Esophagus muscularis mucosa (tissue), 4 donors: ENCODE measurements around the gene JPH3. TPM values are rescaled to one million over a fixed set of nuclear protein-coding genes. Genes with fewer than 3 reads are reported as not detected.

Source experiments
- DNase-seq: peaks from one replicate; pipeline ENCODE4 v3.0.0-alpha.2; 2017; ENCODE audit errors: extremely low spot score
- H3K27ac ChIP-seq, 4 donors: fragments of 200-600 bp; sonication (generic); replicated peaks in 1 of 4; 1 replicate in 3 of 4; 2 replicates in 1 of 4; pipeline ENCODE4 v1.5.1; 2016 to 2019; ENCODE audit warnings: mild to moderate bottlenecking in 1 of 4
- H3K27me3 ChIP-seq, 4 donors: fragments of 200-600 bp; sonication (generic); one replicate each; pipeline versions ENCODE4 v1.5.1 to v1.6.0; 2016 to 2019
- H3K36me3 ChIP-seq, 4 donors: fragments of 200-600 bp; sonication (generic); one replicate each; pipeline ENCODE4 v1.5.1; 2016 to 2019
- H3K4me1 ChIP-seq, 4 donors: fragments of 200-600 bp; sonication (generic); one replicate each; pipeline ENCODE4 v1.5.1; 2016 to 2019
- H3K4me3 ChIP-seq, 4 donors: fragments of 200-600 bp; sonication (generic); 1 replicate in 2 of 4; 2 replicates in 2 of 4; pipeline ENCODE4 v1.5.1; 2016 to 2019; ENCODE audit warnings: mild to moderate bottlenecking in 4 of 4, moderate library complexity in 1 of 4
- H3K9me3 ChIP-seq, 4 donors: fragments of 200-600 bp; sonication (generic); 1 replicate in 3 of 4; 2 replicates in 1 of 4; pipeline ENCODE4 v1.5.1; 2016 to 2019
- EP300 ChIP-seq: sonication (generic); formaldehyde crosslinking; IDR thresholded peaks from one replicate; pipeline ENCODE4 v1.6.1; 2017; ENCODE audit warnings: antibody characterized with exemption
- POLR2A ChIP-seq: fragments of 450-650 bp; IDR thresholded peaks from one replicate; pipeline ENCODE4 v1.6.1; 2017; ENCODE audit warnings: antibody characterized with exemption, moderate library complexity, mild to moderate bottlenecking, low read depth
- POLR2AphosphoS5 ChIP-seq, 2 donors: sonication (generic); formaldehyde crosslinking; IDR thresholded peaks; one replicate each; pipeline ENCODE4 v1.6.1; 2017; ENCODE audit warnings: antibody characterized with exemption in 2 of 2
- WGBS: methylation state at CpG from one replicate; pipeline ENCODE4 v1.1.5; 2018; 5-methylcytosine and 5-hydroxymethylcytosine counted together
- intact Hi-C: fragments of 100-400 bp; cut with DNase I; formaldehyde crosslinking; loops from one replicate; pipeline ENCODE4 v1.15.1; 2023
- total RNA-seq, 4 donors: library from RNA; depleted of rRNA; stranded (reverse); fragments of >200 nt; gene quantifications; one replicate each; pipeline versions ENCODE4 v1.1.0 to v1.2.1, GENCODE V29; 2016
- TF ChIP-seq, protein P1 (sequence below), 3 experiments: fragments of 200-600 bp in 2 of 3; fragments of 450-650 bp in 1 of 3; sonication (generic) in 2 of 3; IDR thresholded peaks; one replicate each; pipeline ENCODE4 v1.5.1; 2017 to 2019; ENCODE audit warnings: antibody characterized with exemption in 3 of 3, mild to moderate bottlenecking in 2 of 3, moderate library complexity in 1 of 3

JPH3 gene
- total RNA-seq, 4 donors from 2014 or later = 0.42 to 2.2 (median 0.54) TPM

GRCh38 chr16:87564524-87564778 lies 37.9 kb upstream of the JPH3 start:
- Histone ChIP-seq H3K4me3 (no peak overlapping the region), H3K4me1 (peaks cover 0 to 8% (median 0%) of the 10 kb centered on the region in 4 donors), H3K27ac (no peak overlapping the region), H3K36me3 (no peaks in the 10 kb centered on the region), H3K27me3 (peaks cover 0 to 6% (median 0%) of the 10 kb centered on the region in 4 donors), H3K9me3 (no peaks in the 10 kb centered on the region)
- no peak for DNase-seq
- 83% methylated on average over 6 of the region's 6 CpGs for WGBS
- TF ChIP-seq POLR2AphosphoS5 (IDR thresholded peaks at IDR 0.05) = no peak
- TF ChIP-seq EP300 = no peak
- TF ChIP-seq POLR2A = no peak
- TF ChIP-seq, protein P1, sequence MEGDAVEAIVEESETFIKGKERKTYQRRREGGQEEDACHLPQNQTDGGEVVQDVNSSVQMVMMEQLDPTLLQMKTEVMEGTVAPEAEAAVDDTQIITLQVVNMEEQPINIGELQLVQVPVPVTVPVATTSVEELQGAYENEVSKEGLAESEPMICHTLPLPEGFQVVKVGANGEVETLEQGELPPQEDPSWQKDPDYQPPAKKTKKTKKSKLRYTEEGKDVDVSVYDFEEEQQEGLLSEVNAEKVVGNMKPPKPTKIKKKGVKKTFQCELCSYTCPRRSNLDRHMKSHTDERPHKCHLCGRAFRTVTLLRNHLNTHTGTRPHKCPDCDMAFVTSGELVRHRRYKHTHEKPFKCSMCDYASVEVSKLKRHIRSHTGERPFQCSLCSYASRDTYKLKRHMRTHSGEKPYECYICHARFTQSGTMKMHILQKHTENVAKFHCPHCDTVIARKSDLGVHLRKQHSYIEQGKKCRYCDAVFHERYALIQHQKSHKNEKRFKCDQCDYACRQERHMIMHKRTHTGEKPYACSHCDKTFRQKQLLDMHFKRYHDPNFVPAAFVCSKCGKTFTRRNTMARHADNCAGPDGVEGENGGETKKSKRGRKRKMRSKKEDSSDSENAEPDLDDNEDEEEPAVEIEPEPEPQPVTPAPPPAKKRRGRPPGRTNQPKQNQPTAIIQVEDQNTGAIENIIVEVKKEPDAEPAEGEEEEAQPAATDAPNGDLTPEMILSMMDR (IDR thresholded peaks at IDR 0.05) = no peak
- intact Hi-C loops = no loop called here

- Histone ChIP-seq H3K4me3 (no peak overlapping the region), H3K9me3 (no peaks in the 10 kb centered on the region), H3K36me3 (no peaks in the 10 kb centered on the region), H3K27me3 (peaks cover 0 to under 1% (median 0%) of the 10 kb centered on the region in 4 donors), H3K27ac (no peak overlapping the region), H3K4me1 (peaks cover 6 to 30% (median 26%) of the 10 kb centered on the region in 4 donors)
- no peak for DNase-seq
- TF ChIP-seq POLR2A = no peak
- no peak for TF ChIP-seq POLR2AphosphoS5 (IDR thresholded peaks at IDR 0.05)
- TF ChIP-seq, protein P1 (IDR thresholded peaks at IDR 0.05) = no peak
- TF ChIP-seq EP300 = no peak
- 85% methylated on average over 14 of the region's 25 CpGs for WGBS
- intact Hi-C loops = no loop called here
These were observed 32.4 kb upstream of the JPH3 start for GRCh38 chr16:87569601-87570571.

GRCh38 chr16:87570572-87570937 lies 31.8 kb upstream of the JPH3 start:
- intact Hi-C loops = no loop called here
- 37% methylated on average over 2 of the region's 6 CpGs for WGBS
- H3K4me1 ChIP-seq = peaks cover 6 to 30% (median 26%) of the 10 kb centered on the region in 4 donors
- H3K27me3 ChIP-seq = peaks cover 0 to 4% (median 0%) of the 10 kb centered on the region in 4 donors
- peak overlapping the region in 2 of 4 donors; percentile 50 to 58 for H3K27ac ChIP-seq
- no peaks in the 10 kb centered on the region for H3K9me3 ChIP-seq
- DNase-seq = no peak
- no peak overlapping the region for H3K4me3 ChIP-seq
- H3K36me3 ChIP-seq = no peaks in the 10 kb centered on the region
- TF ChIP-seq EP300 = no peak
- TF ChIP-seq POLR2AphosphoS5 (IDR thresholded peaks at IDR 0.05) = no peak
- TF ChIP-seq, protein P1 (IDR thresholded peaks at IDR 0.05) = no peak
- no peak for TF ChIP-seq POLR2A

GRCh38 chr16:87570938-87571867 lies 31.1 kb upstream of the JPH3 start:
- Histone ChIP-seq H3K4me3 (no peak overlapping the region), H3K36me3 (no peaks in the 10 kb centered on the region), H3K9me3 (no peaks in the 10 kb centered on the region), H3K4me1 (peaks cover 6 to 30% (median 26%) of the 10 kb centered on the region in 4 donors), H3K27me3 (peaks cover 0 to 4% (median 0%) of the 10 kb centered on the region in 4 donors), H3K27ac (peak overlapping the region; percentile 46 to 58 (median 52))
- intact Hi-C loops = no loop called here
- no peak for DNase-seq
- TF ChIP-seq, protein P1 (IDR thresholded peaks at IDR 0.05) = peak; percentile 13 to 52 (median 28)
- no peak for TF ChIP-seq POLR2A
- TF ChIP-seq POLR2AphosphoS5 (IDR thresholded peaks at IDR 0.05) = no peak
- TF ChIP-seq EP300 = no peak
- WGBS = 47% methylated on average over 21 of the region's 24 CpGs
